NB4 (cell line): ENCODE results near the gene DOCK9.
"Not testable (repeated sequence)": the region's sequence is repeated elsewhere in the genome, so short reads cannot be mapped to it uniquely, and the experiment has no call there.

Experiments used
- DNase-seq: peaks from one replicate; pipeline ENCODE4 v3.0.0; 2010; ENCODE audit warnings: low read depth
- H3K4me3 ChIP-seq: one replicate; pipeline ENCODE4 v1.5.1; 2011; ENCODE audit warnings: mild to moderate bottlenecking, low read depth, low read length, moderate library complexity
- MAX ChIP-seq: IDR thresholded peaks from 2 replicates; pipeline ENCODE4 v1.6.1; 2011; ENCODE audit warnings: low read depth, low read length
- MYC ChIP-seq: IDR thresholded peaks from 2 replicates; pipeline ENCODE4 v1.6.1; 2011; ENCODE audit warnings: low read depth, low read length
- POLR2A ChIP-seq: IDR thresholded peaks from 2 replicates; pipeline ENCODE4 v1.6.1; 2011; ENCODE audit warnings: mild to moderate bottlenecking; ENCODE audit not compliant: insufficient read length; ENCODE audit errors: extremely low read depth
- TF ChIP-seq, protein P1 (sequence below): IDR thresholded peaks from one replicate; pipeline ENCODE4 v1.5.1; 2012; ENCODE audit warnings: low read depth, low read length

Gene DOCK9

DNA sequence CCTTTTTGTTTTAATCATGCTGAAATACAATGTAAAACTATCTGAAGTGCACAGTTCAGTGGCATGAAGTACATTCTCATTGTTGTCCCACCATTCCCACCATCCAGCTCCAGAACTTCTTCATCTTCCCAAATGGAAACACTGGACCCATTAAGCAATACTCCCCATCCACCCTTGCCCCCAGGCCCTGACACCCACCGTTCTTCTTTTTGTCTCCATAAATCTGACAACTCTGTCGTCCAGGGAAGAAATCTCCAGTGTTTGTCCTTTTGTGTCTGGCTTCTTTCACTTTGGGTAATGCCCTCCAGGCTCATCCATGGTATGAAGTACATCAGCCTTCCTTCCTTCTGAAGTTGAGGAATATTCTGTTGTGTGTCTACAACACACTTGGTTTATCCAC lies 222.7 kb downstream of the DOCK9 start:
- no peak overlapping the region for H3K4me3 ChIP-seq
- no peak for TF ChIP-seq POLR2A
- TF ChIP-seq, protein P1, sequence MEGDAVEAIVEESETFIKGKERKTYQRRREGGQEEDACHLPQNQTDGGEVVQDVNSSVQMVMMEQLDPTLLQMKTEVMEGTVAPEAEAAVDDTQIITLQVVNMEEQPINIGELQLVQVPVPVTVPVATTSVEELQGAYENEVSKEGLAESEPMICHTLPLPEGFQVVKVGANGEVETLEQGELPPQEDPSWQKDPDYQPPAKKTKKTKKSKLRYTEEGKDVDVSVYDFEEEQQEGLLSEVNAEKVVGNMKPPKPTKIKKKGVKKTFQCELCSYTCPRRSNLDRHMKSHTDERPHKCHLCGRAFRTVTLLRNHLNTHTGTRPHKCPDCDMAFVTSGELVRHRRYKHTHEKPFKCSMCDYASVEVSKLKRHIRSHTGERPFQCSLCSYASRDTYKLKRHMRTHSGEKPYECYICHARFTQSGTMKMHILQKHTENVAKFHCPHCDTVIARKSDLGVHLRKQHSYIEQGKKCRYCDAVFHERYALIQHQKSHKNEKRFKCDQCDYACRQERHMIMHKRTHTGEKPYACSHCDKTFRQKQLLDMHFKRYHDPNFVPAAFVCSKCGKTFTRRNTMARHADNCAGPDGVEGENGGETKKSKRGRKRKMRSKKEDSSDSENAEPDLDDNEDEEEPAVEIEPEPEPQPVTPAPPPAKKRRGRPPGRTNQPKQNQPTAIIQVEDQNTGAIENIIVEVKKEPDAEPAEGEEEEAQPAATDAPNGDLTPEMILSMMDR = no peak
- TF ChIP-seq MAX = no peak
- no peak for TF ChIP-seq MYC
- no peak for DNase-seq

GRCh38 chr13:98754468-98754867 lies 223.4 kb downstream of the DOCK9 start:
- DNase-seq, H3K4me3 ChIP-seq: not testable (repeated sequence)

DNA sequence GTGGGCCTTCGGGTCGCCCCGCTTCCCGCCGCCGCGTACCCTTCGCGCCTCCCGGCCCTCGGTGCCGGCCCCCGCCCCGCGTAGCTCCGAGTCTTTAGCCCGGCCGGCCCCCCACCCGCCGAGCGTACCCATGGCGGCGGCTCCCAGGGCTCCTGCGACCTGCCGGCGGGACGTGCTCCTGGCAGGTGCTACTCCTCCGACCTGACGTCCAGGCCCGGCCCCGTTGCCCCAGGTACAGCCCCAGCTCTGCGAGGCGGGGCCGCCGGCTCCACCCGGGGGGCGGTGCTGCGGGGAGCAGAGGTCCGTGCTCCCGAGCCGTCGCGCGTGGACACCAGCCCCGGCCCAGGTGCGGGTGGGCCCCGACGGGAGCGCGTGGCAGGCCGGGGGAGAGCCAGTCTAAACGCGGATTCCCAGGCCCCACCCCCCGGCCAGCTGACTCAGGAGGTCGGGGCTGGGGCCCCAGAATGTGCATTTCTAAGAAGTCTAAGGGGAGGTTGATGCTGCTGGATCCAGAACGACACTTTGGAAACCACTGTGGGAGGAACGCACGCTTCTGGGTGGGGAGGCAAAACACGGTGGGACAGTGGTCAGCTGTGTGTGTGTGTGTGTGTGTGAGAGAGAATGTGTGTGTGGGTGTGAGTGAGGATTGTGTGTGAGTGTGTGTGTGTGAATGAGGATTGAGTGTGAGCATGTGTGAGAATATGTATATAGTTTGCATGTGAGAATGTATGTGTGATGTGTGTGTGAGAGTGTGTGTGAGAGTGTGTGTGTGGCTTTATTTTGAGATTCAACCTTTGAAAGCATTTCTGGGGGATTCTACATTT lies 225.2 kb downstream of the DOCK9 start, which contains the start of gene SLC15A1:
Gene SLC15A1 (minus strand): TSS at position 206 of the 824 bp plus-strand sequence. CDS start 74 bp downstream, at position 132.
- TF ChIP-seq, protein P1 = no peak
- TF ChIP-seq MAX (no peak), POLR2A (no peak), MYC (no peak)
- H3K4me3 ChIP-seq = no peak within 1 kb of the TSS
- DNase-seq = no peak

- DNase-seq = no peak
- H3K4me3 ChIP-seq = no peak overlapping the region
- TF ChIP-seq, protein P1 = no peak
These were observed 225.9 kb downstream of the DOCK9 start for GRCh38 chr13:98751861-98752466.

GRCh38 chr13:98751367-98751782 lies 226.5 kb downstream of the DOCK9 start:
- TF ChIP-seq MYC = no peak
- DNase-seq = no peak
- no peak overlapping the region for H3K4me3 ChIP-seq

- TF ChIP-seq MYC (no peak), MAX (no peak), POLR2A (no peak)
- TF ChIP-seq, protein P1 = no peak
- DNase-seq = no peak
- no peak overlapping the region for H3K4me3 ChIP-seq
These were observed 228.4 kb downstream of the DOCK9 start for GRCh38 chr13:98749501-98749900.

DNA sequence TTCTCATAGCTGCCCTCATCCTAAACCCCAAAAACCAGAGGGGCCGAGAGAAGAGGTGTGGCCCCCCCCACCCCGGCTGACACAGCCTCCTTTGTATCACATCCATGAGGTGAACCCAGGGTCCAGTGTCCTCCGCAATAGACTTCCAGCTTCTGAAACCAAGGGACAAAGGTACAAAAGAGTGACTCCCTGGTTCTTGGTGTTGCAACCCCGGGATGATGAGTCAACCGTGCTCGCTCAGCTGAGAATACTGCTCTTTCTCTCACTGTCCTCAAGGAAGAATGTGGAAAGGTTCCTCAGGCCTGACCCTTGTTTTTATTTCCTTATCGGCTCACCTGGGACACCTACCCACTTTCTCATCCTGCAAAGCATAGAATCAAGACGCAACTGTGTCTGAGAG lies 230.9 kb downstream of the DOCK9 start:
- H3K4me3 ChIP-seq = no peak overlapping the region
- TF ChIP-seq MAX (no peak), MYC (no peak), POLR2A (no peak)
- TF ChIP-seq, protein P1 = no peak
- DNase-seq = no peak
